HEK293 (cell line): ENCODE results near the gene RERGL.

Experiments used
- ZNF146 ChIP-seq: fragments of 450-650 bp; formaldehyde crosslinking; IDR thresholded peaks from 2 replicates; pipeline ENCODE4 v1.5.1; 2016; ENCODE audit warnings: missing biosample characterization, missing genetic modification characterization
- ZNF404 ChIP-seq: fragments of 450-650 bp; formaldehyde crosslinking; IDR thresholded peaks from 2 replicates; pipeline ENCODE4 v1.5.1; 2017; ENCODE audit warnings: missing biosample characterization, missing genetic modification characterization
- TF ChIP-seq, protein P1 (sequence below): fragments of 450-650 bp; formaldehyde crosslinking; IDR thresholded peaks from 2 replicates; pipeline ENCODE4 v1.5.1; 2016; ENCODE audit warnings: missing biosample characterization, missing genetic modification characterization

DNA sequence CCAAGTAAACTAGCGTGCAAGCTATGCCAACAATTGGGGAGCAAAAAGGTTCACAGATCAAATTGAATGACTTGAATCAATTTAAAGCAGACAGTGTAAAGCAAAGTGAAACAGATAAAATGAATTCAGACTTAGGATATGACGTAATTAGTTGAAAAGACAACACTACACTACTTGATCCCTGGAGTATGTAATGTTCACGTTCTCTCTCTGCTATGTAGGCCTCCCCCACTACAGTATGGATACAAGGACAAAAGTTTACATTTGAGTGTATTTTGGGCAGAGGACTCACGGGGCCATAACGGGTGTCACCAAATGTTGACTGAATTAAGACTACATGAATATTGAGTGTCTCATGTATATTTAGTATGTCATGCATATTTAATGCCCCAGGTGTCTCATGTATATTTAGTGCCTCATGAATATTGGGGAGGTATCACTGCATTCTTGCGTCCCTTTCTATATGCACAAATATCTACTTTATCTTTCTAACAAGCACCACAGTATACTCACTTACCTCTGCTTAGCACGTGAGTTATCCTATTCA lies 44.5 kb downstream of the RERGL start:
- no peak for TF ChIP-seq ZNF404
- TF ChIP-seq, protein P1, sequence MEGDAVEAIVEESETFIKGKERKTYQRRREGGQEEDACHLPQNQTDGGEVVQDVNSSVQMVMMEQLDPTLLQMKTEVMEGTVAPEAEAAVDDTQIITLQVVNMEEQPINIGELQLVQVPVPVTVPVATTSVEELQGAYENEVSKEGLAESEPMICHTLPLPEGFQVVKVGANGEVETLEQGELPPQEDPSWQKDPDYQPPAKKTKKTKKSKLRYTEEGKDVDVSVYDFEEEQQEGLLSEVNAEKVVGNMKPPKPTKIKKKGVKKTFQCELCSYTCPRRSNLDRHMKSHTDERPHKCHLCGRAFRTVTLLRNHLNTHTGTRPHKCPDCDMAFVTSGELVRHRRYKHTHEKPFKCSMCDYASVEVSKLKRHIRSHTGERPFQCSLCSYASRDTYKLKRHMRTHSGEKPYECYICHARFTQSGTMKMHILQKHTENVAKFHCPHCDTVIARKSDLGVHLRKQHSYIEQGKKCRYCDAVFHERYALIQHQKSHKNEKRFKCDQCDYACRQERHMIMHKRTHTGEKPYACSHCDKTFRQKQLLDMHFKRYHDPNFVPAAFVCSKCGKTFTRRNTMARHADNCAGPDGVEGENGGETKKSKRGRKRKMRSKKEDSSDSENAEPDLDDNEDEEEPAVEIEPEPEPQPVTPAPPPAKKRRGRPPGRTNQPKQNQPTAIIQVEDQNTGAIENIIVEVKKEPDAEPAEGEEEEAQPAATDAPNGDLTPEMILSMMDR (tag by site-specific recombination): no peak
- TF ChIP-seq ZNF146 (tag by site-specific recombination): no peak
